Heart left ventricle (tissue), 13 donors: ENCODE data around the gene BCORL1.

ENCODE experiments used
- POLR2A ChIP-seq, 2 donors: fragments of 450-650 bp; IDR thresholded peaks; one replicate each; pipeline ENCODE4 v1.6.1; 2017; ENCODE audit warnings: antibody characterized with exemption in 2 of 2, mild to moderate bottlenecking in 2 of 2, moderate library complexity in 2 of 2
- TF ChIP-seq, protein P1 (sequence below), 12 donors: fragments of 200-600 bp; sonication (generic) in 4 of 12; IDR thresholded peaks; one replicate each; pipeline versions ENCODE4 v1.5.0 to v1.8.0; 2018 to 2022; ENCODE audit warnings: antibody characterized with exemption in 12 of 12, mild to moderate bottlenecking in 5 of 12
- donor health status: ischemic (EF 13 %, LVEDD 7.1; RV severe dilation, severe dysfunction).
- donor health status: DM: no; HTN: yes; CAD: no.
- donor health status: DM: no; HTN: no; CAD: no.
- donor health status: ischemic (EF 25% LVEDD 6.9; RV normal size, moderate dysfunction).
- donor health status: ischemic (EF 25% LVEDD 5.7; RV mildly dilated, moderate dysfunction).
- donor health status: ischemic (EF 35%, LVEDD 5.7; RV mildly dilated, moderate dysfunction).
- donor health status: nonischemic (EF 11% LVEDD 7.7; RV severe dilation, severe dysfunction).
- donor health status: DM: yes; HTN: yes; CAD: no.
- donor health status: PGD.
- donor health status: ischemic (EF 29% LVEDD 5.4; RV normal size, mild dysfunction).
- donor health status: nonischemic (EF 23%, LVEDD 6.1; RV moderate dilation, normal function).

DNA sequence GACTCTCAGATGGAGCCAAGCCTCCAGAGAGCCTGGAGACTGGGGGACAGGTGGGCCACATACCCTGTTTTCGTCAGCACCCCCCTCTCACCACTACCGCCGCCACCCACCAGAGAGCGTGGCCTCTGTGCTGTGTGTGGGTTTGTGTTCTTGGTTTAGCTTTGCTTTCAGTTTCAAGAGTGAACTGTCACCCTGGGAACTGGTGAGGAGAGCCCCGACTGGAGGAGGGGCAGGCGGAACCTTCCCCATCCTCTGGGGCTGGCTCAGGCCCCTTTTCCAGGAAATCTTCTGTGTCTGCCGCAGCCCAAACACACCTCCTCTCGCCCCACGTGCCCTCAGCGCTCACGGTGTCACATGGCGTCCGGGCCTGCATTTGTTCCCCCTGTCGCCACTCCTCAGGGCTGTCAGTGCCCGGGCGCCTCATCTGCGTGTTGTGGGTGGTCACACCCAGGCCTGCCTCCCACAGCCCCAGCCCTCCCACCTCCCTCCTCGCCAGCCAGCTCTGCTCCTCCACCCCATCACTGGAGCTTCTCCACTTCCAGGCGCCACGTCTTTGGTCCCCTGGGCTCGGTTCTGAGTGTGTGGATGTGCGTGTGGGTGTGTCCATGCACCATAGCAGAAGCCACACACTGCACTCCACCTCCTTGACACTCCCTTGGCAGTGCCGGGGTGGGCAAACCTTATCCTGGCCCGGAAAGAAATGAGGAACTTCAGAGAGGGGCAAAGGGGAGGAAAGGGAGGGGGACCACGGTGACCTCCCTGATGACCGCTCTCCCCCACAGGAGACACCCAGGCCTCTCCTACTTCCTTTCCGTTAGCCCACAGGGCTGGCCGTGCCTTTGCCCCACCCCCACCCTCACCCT, 100.0 kb downstream of the BCORL1 start:
- TF ChIP-seq, protein P1, sequence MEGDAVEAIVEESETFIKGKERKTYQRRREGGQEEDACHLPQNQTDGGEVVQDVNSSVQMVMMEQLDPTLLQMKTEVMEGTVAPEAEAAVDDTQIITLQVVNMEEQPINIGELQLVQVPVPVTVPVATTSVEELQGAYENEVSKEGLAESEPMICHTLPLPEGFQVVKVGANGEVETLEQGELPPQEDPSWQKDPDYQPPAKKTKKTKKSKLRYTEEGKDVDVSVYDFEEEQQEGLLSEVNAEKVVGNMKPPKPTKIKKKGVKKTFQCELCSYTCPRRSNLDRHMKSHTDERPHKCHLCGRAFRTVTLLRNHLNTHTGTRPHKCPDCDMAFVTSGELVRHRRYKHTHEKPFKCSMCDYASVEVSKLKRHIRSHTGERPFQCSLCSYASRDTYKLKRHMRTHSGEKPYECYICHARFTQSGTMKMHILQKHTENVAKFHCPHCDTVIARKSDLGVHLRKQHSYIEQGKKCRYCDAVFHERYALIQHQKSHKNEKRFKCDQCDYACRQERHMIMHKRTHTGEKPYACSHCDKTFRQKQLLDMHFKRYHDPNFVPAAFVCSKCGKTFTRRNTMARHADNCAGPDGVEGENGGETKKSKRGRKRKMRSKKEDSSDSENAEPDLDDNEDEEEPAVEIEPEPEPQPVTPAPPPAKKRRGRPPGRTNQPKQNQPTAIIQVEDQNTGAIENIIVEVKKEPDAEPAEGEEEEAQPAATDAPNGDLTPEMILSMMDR (IDR thresholded peaks at IDR 0.05) = peak in 5 of 12 donors; percentile 14 to 38 (median 25)
- no peak for TF ChIP-seq POLR2A (IDR thresholded peaks at IDR 0.05)
